Esophagus squamous epithelium (tissue), 5 donors: ENCODE results near the gene ZNF638. TPM values are rescaled to one million over a fixed set of nuclear protein-coding genes. Genes with fewer than 3 reads are reported as not detected.

Experiments used
- DNase-seq: peaks from one replicate; lab custom pipeline; 2025; lab: John Stamatoyannopoulos, UW
- H3K27ac ChIP-seq, 4 donors: fragments of 200-600 bp; sonication (generic); one replicate each; pipeline ENCODE4 v1.5.1; 2016 to 2019; ENCODE audit warnings: mild to moderate bottlenecking in 1 of 4
- H3K27me3 ChIP-seq, 4 donors: fragments of 200-600 bp; sonication (generic); 1 replicate in 3 of 4; 2 replicates in 1 of 4; pipeline versions ENCODE4 v1.5.1 to v1.6.0; 2017 to 2021; ENCODE audit warnings: antibody characterized with exemption in 1 of 4
- H3K36me3 ChIP-seq, 3 donors: fragments of 200-600 bp; sonication (generic); one replicate each; pipeline ENCODE4 v1.5.1; 2016 to 2019
- H3K4me1 ChIP-seq, 3 donors: fragments of 200-600 bp; sonication (generic); one replicate each; pipeline ENCODE4 v1.5.1; 2017 to 2019
- H3K4me3 ChIP-seq, 4 donors: fragments of 200-600 bp; sonication (generic); 1 replicate in 3 of 4; 2 replicates in 1 of 4; pipeline ENCODE4 v1.5.1; 2016 to 2019; ENCODE audit warnings: mild to moderate bottlenecking in 2 of 4, moderate library complexity in 1 of 4
- H3K9me3 ChIP-seq, 3 donors: fragments of 200-600 bp; sonication (generic); one replicate each; pipeline ENCODE4 v1.5.1; 2016 to 2019
- POLR2A ChIP-seq, 4 donors: fragments of 450-650 bp; IDR thresholded peaks; one replicate each; pipeline ENCODE4 v1.6.1; 2017; ENCODE audit warnings: antibody characterized with exemption in 4 of 4, mild to moderate bottlenecking in 4 of 4, moderate library complexity in 3 of 4
- WGBS, 2 donors: methylation state at CpG; one replicate each; pipeline ENCODE4 v1.1.5; 2018; 5-methylcytosine and 5-hydroxymethylcytosine counted together
- intact Hi-C: fragments of 100-400 bp; cut with DNase I; formaldehyde crosslinking; loops from one replicate; pipeline ENCODE4 v1.15.0; 2022
- total RNA-seq, 4 donors: library from RNA; depleted of rRNA; stranded (reverse); fragments of >200 nt; gene quantifications; one replicate each; pipeline ENCODE4 v1.1.0, GENCODE V29; 2016
- TF ChIP-seq, protein P1 (sequence below), 6 experiments: fragments of 450-650 bp in 4 of 6; fragments of 200-600 bp in 2 of 6; sonication (generic) in 2 of 6; IDR thresholded peaks; one replicate each; pipeline ENCODE4 v1.5.1; 2016 to 2019; ENCODE audit warnings: antibody characterized with exemption in 6 of 6, mild to moderate bottlenecking in 4 of 6, moderate library complexity in 4 of 6
- donor health status: DM: yes; HTN: yes; CAD: no.

Gene ZNF638
- total RNA-seq, 4 donors from 2014 or later = 67.3 to 133 (median 79.2) TPM

DNA sequence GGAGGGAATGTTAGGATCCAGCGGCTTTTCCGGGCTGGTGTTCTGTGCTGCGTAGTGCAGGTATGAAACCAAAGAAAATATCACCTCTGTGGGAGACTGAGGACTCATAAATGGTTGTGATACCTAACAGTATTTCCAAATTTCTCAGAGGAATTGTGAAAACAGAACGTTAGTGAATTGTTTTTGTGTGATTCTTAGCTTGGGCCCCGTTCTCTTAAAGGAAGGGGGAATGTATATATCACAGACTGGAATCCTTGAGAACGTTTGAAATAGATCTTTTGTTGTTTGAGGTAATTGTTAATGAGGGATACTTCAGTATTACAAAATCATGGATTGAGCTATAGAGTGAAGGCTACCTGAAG is 834 bp downstream of the ZNF638 start:
- H3K27me3 ChIP-seq = no peaks in the 10 kb centered on the region
- H3K9me3 ChIP-seq = no peaks in the 10 kb centered on the region
- peaks cover 8 to 58% (median 32%) of the 10 kb centered on the region in 3 donors for H3K4me1 ChIP-seq
- WGBS, 2 donors = 0% methylated on average over 6 of the region's 6 CpGs
- peak overlapping the region; percentile 96 to 99 (median 96) for H3K27ac ChIP-seq
- H3K36me3 ChIP-seq = no peaks in the 10 kb centered on the region
- DNase-seq = no peak
- TF ChIP-seq, protein P1, sequence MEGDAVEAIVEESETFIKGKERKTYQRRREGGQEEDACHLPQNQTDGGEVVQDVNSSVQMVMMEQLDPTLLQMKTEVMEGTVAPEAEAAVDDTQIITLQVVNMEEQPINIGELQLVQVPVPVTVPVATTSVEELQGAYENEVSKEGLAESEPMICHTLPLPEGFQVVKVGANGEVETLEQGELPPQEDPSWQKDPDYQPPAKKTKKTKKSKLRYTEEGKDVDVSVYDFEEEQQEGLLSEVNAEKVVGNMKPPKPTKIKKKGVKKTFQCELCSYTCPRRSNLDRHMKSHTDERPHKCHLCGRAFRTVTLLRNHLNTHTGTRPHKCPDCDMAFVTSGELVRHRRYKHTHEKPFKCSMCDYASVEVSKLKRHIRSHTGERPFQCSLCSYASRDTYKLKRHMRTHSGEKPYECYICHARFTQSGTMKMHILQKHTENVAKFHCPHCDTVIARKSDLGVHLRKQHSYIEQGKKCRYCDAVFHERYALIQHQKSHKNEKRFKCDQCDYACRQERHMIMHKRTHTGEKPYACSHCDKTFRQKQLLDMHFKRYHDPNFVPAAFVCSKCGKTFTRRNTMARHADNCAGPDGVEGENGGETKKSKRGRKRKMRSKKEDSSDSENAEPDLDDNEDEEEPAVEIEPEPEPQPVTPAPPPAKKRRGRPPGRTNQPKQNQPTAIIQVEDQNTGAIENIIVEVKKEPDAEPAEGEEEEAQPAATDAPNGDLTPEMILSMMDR (IDR thresholded peaks at IDR 0.05) = no peak
- no peak for TF ChIP-seq POLR2A (IDR thresholded peaks at IDR 0.05)
- peak overlapping the region; percentile 84 to 100 (median 88) for H3K4me3 ChIP-seq
- intact Hi-C loops = no loop called here

DNA sequence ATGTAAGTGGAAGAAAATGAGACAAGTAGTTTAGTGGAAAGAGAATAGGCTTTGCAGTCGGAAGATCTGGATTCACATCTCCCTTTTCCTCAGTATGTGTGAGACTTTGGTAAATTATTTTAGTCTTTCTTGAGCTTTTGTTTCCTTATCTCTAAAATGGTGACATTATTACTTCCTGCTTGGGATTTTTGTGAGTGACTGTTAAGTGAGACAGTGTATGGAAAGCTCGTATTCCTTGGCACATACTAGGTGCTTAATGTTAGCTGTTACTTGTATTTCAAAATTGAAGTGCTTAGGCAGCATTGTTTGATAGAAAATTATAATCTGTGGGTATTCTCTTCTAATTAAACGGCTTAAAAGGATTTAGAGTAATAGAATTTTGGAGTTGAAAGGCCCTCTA is 2.0 kb downstream of the ZNF638 start:
- Histone ChIP-seq H3K27ac (peak overlapping the region in 1 of 4 donors; percentile 99), H3K27me3 (no peaks in the 10 kb centered on the region), H3K36me3 (no peaks in the 10 kb centered on the region), H3K9me3 (no peaks in the 10 kb centered on the region), H3K4me3 (peak overlapping the region; percentile 2 to 100 (median 88)), H3K4me1 (peaks cover 8 to 66% (median 35%) of the 10 kb centered on the region in 3 donors)
- intact Hi-C loops = no loop called here
- WGBS, 2 donors = 33 to 42% methylated on average over 3 of the region's 3 CpGs
- DNase-seq = no peak
- TF ChIP-seq POLR2A (IDR thresholded peaks at IDR 0.05) = no peak
- TF ChIP-seq, protein P1 (IDR thresholded peaks at IDR 0.05) = no peak

DNA sequence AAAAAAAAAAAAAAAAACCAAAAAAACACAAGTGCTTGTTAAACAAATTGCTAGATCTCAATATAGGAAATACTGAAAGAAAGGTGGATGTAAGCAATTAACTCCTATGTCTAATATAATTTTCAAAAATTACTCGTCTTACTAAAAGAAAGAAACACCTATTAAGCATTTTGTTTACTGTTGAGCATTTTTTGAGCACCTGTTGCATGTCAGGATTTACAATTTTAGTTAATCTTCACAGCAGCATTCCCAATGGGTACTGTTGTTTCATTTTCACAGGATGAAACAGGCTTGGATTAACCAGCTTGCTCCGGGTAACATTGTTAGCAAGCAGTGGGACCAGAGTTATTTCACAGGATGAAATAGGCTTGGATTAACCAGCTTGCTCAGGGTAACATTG is 4.8 kb downstream of the ZNF638 start:
- no peak for TF ChIP-seq POLR2A (IDR thresholded peaks at IDR 0.05)
- TF ChIP-seq, protein P1 (IDR thresholded peaks at IDR 0.05) = no peak
- Histone ChIP-seq H3K36me3 (no peaks in the 10 kb centered on the region), H3K4me1 (peaks cover 8 to 88% (median 38%) of the 10 kb centered on the region in 3 donors), H3K9me3 (no peaks in the 10 kb centered on the region), H3K27me3 (no peaks in the 10 kb centered on the region), H3K4me3 (peak overlapping the region in 1 of 4 donors; percentile 24), H3K27ac (peak overlapping the region in 2 of 4 donors; percentile 33 to 46)
- no peak for DNase-seq
- intact Hi-C loops = no loop called here
- WGBS, 2 donors = 39 to 55% methylated on average over 2 of the region's 2 CpGs

DNA sequence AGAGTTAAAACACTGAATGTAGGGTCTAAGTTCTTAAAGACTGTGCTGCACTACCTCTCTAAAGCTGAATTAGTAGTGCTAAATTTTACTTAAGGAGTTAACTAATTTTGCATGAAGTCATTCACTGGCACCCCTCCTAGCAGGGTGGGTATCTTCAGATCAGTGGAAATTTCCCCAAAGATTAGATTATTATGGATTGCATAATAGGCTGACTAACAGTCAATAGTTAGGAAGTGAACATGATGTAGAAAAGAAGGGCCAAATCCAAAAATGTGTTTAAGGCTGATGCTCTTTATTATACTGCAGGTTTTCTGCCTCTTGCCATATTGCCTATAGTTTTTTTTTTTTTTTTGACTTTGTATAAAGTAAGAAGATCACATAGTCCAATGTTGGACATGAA is 5.2 kb downstream of the ZNF638 start:
- intact Hi-C loops = no loop called here

DNA sequence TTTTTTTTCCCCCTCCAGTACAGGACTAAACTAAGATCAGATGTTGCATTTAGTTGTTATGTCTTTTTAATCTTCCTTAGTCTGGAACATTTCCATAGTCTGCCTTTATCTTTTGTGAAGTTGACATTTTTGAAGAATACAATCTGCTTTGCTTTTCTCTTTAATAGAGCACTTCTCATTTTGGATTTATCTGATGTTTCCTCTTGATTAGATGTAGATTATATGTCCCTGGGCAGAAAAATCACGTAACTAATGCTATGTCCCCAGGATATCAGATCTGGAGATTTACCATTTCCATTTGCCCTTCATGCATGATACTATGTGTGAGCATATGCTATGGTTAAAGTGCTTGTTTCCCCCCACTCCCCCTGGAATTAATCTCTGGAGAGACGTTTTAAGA is 6.2 kb downstream of the ZNF638 start:
- peaks cover 5 to 85% (median 38%) of the 10 kb centered on the region in 3 donors for H3K4me1 ChIP-seq
- H3K27me3 ChIP-seq = no peaks in the 10 kb centered on the region
- H3K4me3 ChIP-seq = no peak overlapping the region
- intact Hi-C loops = no loop called here
- no peak overlapping the region for H3K27ac ChIP-seq
- 49 to 57% methylated on average over 2 of the region's 2 CpGs for WGBS, 2 donors
- TF ChIP-seq, protein P1 (IDR thresholded peaks at IDR 0.05) = no peak
- no peak for TF ChIP-seq POLR2A (IDR thresholded peaks at IDR 0.05)
- H3K9me3 ChIP-seq = no peaks in the 10 kb centered on the region
- no peaks in the 10 kb centered on the region for H3K36me3 ChIP-seq
- no peak for DNase-seq

More for the DNA sequence above, 5.2 kb downstream of the ZNF638 start:
- TF ChIP-seq, protein P1 (IDR thresholded peaks at IDR 0.05) = no peak
- TF ChIP-seq POLR2A (IDR thresholded peaks at IDR 0.05) = no peak
- H3K4me1 ChIP-seq = peaks cover 8 to 88% (median 38%) of the 10 kb centered on the region in 3 donors
- peak overlapping the region in 2 of 4 donors; percentile 33 to 46 for H3K27ac ChIP-seq
- H3K4me3 ChIP-seq = peak overlapping the region in 1 of 4 donors; percentile 24
- no peaks in the 10 kb centered on the region for H3K9me3 ChIP-seq
- H3K36me3 ChIP-seq = no peaks in the 10 kb centered on the region
- DNase-seq = no peak
- no peaks in the 10 kb centered on the region for H3K27me3 ChIP-seq
